NCI-H2107 treated with DMSO at 0.1 percent for 48 hours (cell line): Measurements from ENCODE around the gene TMEM61.

ENCODE experiments used
- DNase-seq: peaks from one replicate; lab custom pipeline; 2025; ENCODE audit not compliant: unreplicated experiment; lab: John Stamatoyannopoulos, UW

Gene TMEM61

DNA sequence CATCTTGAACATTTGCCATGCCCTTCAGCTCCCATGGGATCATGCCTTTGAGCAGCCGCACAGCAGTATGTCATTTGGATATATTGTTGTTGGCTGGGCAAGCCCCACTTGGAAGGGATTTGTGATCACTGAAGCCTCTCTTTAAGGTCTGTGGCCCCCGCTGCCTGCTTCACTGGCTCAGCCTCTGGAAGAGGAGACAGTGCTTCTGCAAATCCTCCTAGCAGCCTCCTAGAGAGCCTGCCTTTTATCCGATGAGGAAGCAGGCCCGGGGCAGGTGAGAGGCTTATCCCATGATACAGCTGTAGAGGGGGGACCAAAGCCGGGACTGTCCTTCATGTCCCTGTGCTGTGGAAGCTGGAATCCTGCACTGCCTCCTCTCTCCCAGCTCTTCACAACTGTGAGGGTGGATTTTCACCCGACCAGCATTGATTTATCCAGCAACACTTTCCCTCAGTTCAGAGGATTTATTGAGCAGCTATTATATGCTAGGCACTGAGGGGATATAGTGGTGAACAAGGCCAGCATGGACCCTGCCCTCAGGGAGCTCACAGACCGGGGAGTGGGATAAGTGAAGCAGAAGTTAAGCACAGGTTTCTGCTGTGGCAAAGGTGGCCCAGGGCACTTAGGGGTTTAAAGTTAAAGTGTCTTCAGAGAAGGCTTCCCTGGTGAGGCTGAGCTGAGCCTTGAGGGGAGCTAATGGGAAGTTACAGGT lies 3.9 kb downstream of the TMEM61 start:
- peak; percentile 87 for DNase-seq

GRCh38 chr1:54985556-54985955 lies 5.1 kb downstream of the TMEM61 start:
- no peak for DNase-seq

GRCh38 chr1:54986025-54986424 lies 5.6 kb downstream of the TMEM61 start:
- no peak for DNase-seq

DNA sequence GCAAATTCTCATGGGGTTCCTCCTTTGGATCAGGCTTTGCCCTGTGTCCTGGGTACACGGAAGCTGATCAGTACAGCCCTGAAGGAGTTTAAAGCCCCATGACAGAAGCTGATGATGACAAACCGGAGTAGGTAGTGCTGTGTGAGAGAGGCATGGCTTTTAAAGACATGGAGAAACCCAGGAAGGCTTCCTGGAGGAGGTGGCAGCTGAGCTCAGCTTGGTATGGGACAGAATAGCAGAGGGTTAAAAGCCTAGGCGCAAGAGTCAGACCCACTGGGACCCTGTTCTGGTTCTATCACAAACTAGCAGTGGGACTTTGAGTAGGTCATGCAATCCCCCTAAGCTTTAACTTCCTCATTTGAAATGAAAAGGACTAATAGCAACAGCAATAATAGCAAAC lies 6.1 kb downstream of the TMEM61 start:
- DNase-seq: no peak

DNA sequence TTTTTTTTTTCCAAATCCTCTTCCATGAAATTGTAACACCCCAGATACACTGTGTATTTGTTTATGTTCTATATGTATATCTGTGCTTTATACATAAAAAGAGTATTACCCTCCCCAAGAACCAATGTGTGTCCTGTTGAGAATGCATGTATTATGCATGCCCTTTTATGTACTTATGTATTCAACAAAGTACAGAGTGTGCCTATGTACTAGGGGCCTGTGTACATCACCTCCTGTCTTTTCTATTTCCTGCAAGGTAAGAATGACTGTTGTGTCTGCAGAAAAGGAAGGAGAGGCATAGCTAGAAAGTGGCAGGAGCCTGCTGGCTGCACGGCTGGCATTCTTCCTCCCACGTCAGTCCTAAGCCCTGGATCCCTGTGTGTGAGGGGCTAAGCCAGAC lies 7.0 kb downstream of the TMEM61 start:
- DNase-seq: no peak

DNA sequence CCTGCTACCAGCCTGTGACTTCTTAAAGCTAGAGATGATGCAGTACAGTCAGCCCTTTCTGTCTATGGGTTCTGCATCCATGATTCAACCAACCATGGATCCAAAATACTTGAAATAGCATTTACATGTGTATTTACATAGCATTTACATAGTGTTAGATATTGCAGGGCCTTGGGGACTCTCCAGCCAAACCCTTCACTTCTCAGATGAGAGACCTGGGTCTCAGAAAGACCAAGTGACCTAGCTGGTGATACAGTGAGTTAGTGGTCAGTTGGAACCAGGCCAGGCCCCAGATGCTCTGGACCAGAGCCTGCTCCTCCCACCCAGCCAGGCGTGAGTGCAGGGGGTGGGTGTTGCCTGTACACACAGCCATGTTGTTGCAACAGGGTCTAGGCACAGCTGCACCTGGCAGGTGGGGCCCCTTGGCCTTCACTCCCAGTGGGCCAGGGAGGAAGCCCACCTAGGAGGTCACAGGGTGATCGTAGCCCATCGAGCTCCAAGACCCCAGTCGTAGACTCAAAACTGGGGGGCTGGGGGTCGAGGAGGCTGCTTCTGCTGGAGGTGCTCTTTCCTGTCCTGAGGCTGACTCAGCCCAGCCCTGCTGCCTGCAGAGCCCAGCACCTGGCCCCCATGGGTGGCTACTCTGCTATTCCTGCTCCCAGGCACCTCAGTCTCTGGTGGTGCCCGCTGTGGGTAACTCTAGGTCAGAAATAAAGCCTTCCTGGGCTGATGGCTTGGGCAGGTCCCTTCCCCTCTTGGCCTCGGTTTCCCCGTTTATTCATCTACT lies 7.7 kb downstream of the TMEM61 start:
- no peak for DNase-seq

DNA sequence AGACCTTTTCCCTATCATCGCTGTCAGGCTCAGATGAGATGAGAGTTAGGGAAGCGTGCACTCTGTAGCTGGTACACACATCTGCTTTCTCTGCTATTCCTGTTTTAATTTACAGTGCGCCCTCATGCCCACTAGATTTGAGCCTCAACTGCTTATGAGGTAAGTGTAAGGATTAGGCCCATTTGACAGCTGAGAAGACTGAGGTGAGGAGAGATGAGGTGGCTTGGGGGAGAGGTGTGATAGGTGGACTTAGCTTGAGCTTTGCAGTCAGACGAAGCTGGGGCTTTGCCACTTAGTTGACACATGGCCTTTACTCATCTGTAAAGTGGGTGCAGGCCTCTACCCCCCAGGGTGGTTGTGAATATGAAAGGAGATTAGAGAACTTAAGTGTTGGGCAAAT lies 8.5 kb downstream of the TMEM61 start:
- DNase-seq: no peak

- no peak for DNase-seq
These were observed 9.0 kb downstream of the TMEM61 start for GRCh38 chr1:54989473-54989872.

- no peak for DNase-seq
These were observed 9.8 kb downstream of the TMEM61 start for GRCh38 chr1:54989968-54990810.

DNA sequence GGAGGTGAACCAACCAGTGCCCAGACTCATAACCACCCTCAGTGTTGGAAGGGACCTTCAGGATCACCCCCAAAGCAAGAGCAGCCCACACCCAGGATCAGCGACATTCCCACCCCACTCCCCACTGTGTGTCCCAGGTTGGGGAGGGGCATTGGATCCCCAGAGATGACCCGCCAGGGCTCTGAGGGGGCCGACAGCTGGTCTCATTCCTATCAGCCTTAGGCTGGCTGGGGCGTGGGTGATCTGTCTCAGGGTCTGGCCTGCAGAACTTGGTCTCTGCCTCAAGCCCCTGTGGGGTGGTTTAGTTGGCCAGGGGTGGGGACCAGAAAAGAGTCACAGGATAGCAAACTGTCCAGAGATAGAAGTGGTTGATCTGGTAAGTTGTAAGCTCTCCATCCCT lies 10.5 kb downstream of the TMEM61 start:
- no peak for DNase-seq

DNA sequence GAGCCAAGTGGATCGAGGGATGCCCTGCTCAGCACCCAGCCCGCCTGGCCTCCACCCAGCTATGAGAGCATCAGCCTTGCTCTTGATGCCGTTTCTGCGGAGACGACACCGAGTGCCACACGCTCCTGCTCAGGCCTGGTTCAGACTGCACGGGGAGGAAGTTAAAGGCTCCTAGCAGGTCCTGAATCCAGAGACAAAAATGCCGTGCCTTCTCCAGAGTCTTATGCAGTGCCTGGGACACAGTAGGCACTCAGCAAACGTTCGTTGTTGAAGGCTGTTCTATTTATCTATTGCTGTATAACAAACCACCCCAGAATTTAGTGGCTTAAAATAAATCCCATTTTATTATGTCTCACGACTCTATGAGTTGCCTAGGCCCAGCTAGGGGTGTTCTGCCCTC lies 11.5 kb downstream of the TMEM61 start:
- no peak for DNase-seq

DNA sequence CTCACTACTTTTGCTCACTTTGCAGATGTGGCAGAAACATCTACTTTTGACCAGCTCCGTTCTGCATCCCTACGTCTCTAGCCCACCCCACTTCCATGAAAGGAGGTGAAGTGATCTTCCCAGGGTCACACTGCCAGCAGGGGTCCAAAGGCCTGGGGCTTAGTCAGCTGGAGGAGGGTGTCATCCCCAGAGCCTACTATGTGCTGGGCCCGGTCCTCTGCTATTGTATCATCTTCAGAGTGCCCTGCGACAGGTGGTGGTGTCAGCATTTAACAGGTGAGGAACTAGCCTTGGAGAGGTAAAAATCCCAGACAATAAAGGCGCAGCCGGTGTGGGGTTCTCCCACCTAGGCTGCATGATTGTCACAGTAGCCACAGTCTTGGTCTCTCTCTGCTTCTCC lies 12.7 kb downstream of the TMEM61 start:
- DNase-seq: no peak

GRCh38 chr1:54994355-54994990 lies 14.0 kb downstream of the TMEM61 start:
- DNase-seq: no peak

DNA sequence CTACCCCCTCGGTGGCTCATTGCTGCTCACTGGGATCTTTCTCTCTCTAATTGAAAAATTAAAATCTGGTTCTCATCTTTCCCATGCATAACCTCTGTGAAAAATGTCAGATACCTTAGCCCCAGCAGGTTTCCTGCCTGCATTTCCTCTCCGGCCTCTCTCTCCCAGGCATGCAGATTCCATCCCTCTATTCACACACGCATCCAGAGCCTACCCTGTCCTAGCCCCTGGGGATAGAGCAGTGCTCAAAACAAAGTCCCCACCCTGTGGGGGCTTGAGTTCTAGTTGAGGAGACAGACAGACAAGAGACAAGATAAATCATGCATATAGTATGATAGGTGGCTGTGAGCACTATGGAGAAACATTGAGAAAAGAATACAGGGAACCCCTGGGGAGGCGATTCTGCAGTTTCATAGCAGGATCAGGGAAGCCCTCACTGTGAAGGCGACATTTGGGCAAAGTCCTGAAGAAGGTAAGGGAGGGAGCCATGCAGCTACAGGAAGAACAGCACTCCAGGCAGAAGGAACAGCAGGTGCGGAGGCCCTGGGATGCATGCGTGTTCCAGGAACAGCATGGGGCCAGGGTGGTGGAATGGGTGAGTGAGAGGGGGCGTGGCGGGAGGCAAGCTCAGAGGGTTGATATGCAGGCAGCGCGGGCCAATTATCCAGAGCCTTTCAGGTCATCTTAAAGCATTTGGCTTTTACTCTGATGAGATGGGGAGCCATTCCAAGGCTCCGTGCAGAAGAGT lies 14.8 kb downstream of the TMEM61 start:
- no peak for DNase-seq

- DNase-seq: no peak
These were observed 15.4 kb downstream of the TMEM61 start for GRCh38 chr1:54995835-54996234.

DNA sequence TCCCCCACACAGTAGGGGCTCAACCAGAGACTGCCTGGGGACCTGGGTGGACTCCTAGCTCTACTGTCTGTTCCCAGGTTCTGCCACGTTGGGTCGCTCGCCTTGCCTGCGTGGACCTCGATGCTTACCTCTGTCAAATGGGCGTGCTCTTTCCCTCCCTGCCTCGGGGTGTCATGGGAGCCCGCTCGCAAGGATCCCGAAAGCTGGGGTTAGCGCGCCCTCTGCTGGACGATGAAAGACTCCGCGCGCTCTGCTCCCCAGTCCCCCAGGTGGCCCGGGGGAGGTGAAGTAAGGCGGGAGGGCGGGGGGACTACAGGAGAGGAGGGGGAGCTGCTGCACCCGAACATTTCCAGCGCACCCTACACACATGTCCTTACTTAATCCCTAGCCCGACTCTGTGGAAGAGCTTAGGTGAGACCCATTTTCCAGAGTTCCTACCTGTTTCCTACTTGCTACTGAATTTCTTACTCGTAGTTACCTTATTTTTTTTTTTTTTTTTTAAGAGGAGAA lies 16.0 kb downstream of the TMEM61 start:
- DNase-seq: peak; percentile 41

DNA sequence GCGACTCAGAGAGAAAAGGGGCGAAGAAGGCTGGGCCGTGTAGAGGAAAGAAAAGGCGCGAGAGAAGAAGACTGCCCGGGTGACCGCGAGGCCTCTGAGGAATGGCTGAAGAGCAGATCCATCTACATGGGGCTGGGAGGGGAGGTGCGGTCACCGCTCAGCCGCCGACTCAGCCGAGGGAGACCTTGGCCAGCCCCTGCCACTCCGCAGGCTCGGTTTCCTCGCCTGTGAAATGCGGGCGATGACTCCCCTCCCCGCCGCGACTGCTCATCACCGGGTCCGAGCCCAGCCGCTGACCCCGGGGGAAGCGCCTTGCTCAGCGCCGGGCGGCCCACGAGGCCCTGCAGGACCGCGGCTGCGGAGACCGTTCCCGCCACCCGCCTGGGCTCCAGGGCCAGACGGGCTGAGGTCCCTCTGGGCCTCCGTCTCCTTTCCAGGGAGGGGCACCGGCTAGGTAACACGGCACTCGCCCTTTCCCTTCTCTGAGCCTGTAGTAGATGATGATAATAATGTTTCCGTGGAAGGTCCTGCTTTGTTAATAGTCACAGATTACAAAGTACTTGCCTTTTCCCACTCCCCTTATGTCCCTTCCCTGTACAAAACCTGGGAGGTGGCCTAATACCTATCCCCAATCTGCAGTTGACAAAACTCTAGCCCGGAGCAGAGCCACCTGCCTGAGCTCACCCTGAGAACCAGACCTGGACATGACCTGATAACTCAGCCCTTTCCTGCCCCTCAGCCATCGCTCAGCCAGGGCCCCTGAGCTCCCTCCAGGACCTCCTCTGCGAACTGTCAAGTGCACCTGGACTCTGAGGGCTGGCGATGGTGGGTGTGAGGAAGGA lies 16.7 kb downstream of the TMEM61 start:
- no peak for DNase-seq

- DNase-seq: no peak
These were observed 17.2 kb downstream of the TMEM61 start for GRCh38 chr1:54997711-54997986.

- no peak for DNase-seq
These were observed 17.7 kb downstream of the TMEM61 start for GRCh38 chr1:54998100-54998499.

DNA sequence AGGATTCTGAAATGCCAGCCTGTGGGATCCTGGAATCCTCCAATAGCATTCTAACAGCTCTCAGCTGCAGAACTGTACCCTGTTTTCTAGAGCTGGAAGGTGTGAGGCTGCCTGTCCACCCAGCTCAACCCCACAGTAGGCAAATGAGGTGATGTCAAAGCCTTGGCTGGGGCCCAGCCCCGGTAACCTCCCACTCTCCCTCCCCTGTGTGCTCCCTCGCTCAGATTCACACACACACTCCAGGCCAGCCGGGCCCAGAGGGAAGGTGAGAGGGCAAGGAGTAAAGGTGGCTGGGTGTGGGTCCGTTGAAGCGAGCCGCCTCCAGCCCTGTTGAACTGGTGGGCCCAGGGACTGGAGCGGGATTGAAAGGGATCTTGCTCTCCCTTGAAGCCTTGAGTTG lies 18.2 kb downstream of the TMEM61 start, which contains the start of gene BSND:
BSND (plus strand) TSS at position 257 of the 400 bp plus-strand sequence. CDS start 254 bp downstream, outside the sequence.
- DNase-seq: peak; percentile 43
